Activated CD8-positive, alpha-beta T cell treated with anti-CD3 and anti-CD28 coated beads for 36 hours (primary cell): Measurements from ENCODE around the gene DDIAS. TPM values are rescaled to one million over a fixed set of nuclear protein-coding genes. Genes with fewer than 3 reads are reported as not detected.

Experiments used
- ATAC-seq: fragments of 200-7000 bp; cut with Tn5 transposase; one replicate; pipeline ENCODE4 v1.10.0; 2021; ENCODE audit warnings: mild to moderate bottlenecking, moderate library complexity
- CTCF ChIA-PET: fragments of 350-600 bp; sonication (Branson Sonifier 250); formaldehyde crosslinking; loops from one replicate; lab custom pipeline; 2021; ENCODE audit warnings: antibody characterized with exemption; lab: Charles Lee
- POLR2A ChIA-PET: fragments of 350-600 bp; sonication (Branson Sonifier 250); formaldehyde crosslinking; loops from one replicate; lab custom pipeline; 2021; ENCODE audit warnings: antibody characterized with exemption; lab: Charles Lee
- DNase-seq: peaks from one replicate; pipeline ENCODE4 v3.0.0-alpha.2; 2020
- H3K27ac Mint-ChIP-seq: one replicate; pipeline ENCODE4 v1.8.0; 2021; ENCODE audit warnings: mild to moderate bottlenecking, mixed read lengths
- H3K27me3 Mint-ChIP-seq: one replicate; pipeline ENCODE4 v1.8.0; 2021; ENCODE audit warnings: mixed read lengths
- H3K36me3 Mint-ChIP-seq: one replicate; pipeline ENCODE4 v1.8.0; 2021; ENCODE audit warnings: low read depth, mixed read lengths
- H3K4me1 Mint-ChIP-seq: one replicate; pipeline ENCODE4 v1.8.0; 2021; ENCODE audit warnings: low read depth, mixed read lengths
- H3K4me3 Mint-ChIP-seq: one replicate; pipeline ENCODE4 v1.8.0; 2021; ENCODE audit warnings: mild to moderate bottlenecking, moderate library complexity, mixed read lengths
- H3K9me3 Mint-ChIP-seq: one replicate; pipeline ENCODE4 v1.8.0; 2021; ENCODE audit warnings: mixed read lengths
- CTCF ChIP-seq: fragments of 200-600 bp; IDR thresholded peaks from one replicate; pipeline ENCODE4 v1.8.0; 2022; ENCODE audit warnings: antibody characterized with exemption, mild to moderate bottlenecking
- intact Hi-C: fragments of 100-400 bp; cut with micrococcal nuclease; formaldehyde crosslinking; loops from one replicate; pipeline ENCODE4 v1.10.0; 2022
- total RNA-seq, 2 experiments: library from RNA; stranded (reverse); gene quantifications; one replicate each; pipeline ENCODE4 v1.2.3, GENCODE V29; 2021

DDIAS gene
- total RNA-seq, 2 experiments from 2014 or later: 19.5 to 22.3 TPM

- DNase-seq: peak; percentile 31
- Mint-ChIP-seq H3K9me3 (no peaks in the 10 kb centered on the region), H3K4me3 (peak overlapping the region; percentile 4), H3K27me3 (no peaks in the 10 kb centered on the region), H3K36me3 (peaks cover 17% of the 10 kb centered on the region), H3K4me1 (peaks cover 46% of the 10 kb centered on the region), H3K27ac (peak overlapping the region; percentile 59)
- TF ChIP-seq CTCF: no peak
- intact Hi-C loops: no loop called here
- ATAC-seq: peak; percentile 81
- CTCF ChIA-PET: interaction anchor here (0.9 kb wide), 1 partner anchor 9 kb away, joined by 4 read pairs; no protein-coding TSS in a partner anchor
- POLR2A ChIA-PET: no interaction called here
Observed at GRCh38 chr11:82978422-82979099, 77.0 kb downstream of the DDIAS start.

- no peaks in the 10 kb centered on the region for H3K9me3 Mint-ChIP-seq
- DNase-seq (no peak), ATAC-seq (no peak)
- peaks cover 47% of the 10 kb centered on the region for H3K4me1 Mint-ChIP-seq
- no peak overlapping the region for H3K4me3 Mint-ChIP-seq
- H3K27ac Mint-ChIP-seq: peak overlapping the region; percentile 22
- ChIA-PET POLR2A (interaction anchor here (0.7 to 1.4 kb wide), 5 partner anchors 11 to 78 kb away, joined by 3 to 4 read pairs (median 3); partner anchors contain the start of gene DDIAS), CTCF (no interaction called here)
- intact Hi-C loops: no loop called here
- TF ChIP-seq CTCF: no peak
- H3K36me3 Mint-ChIP-seq: peaks cover 26% of the 10 kb centered on the region
- H3K27me3 Mint-ChIP-seq: no peaks in the 10 kb centered on the region
Observed at GRCh38 chr11:82979824-82980223, 78.3 kb downstream of the DDIAS start.

- ChIA-PET CTCF (interaction anchor here (1.0 to 1.4 kb wide), 3 partner anchors 12 to 27 kb away, joined by 3 to 5 read pairs (median 4); no protein-coding TSS in a partner anchor), POLR2A (interaction anchor here (0.8 to 1.4 kb wide), 4 partner anchors 10 to 79 kb away, joined by 3 to 4 read pairs (median 4); partner anchors contain the start of gene DDIAS)
- Mint-ChIP-seq H3K4me3 (no peak overlapping the region), H3K27me3 (no peaks in the 10 kb centered on the region), H3K9me3 (no peaks in the 10 kb centered on the region), H3K27ac (peak overlapping the region; percentile 34), H3K4me1 (peaks cover 47% of the 10 kb centered on the region), H3K36me3 (peaks cover 28% of the 10 kb centered on the region)
- intact Hi-C loops: no loop called here
- ATAC-seq (peak; percentile 72), DNase-seq (no peak)
- no peak for TF ChIP-seq CTCF
Observed at GRCh38 chr11:82980292-82980691, 78.8 kb downstream of the DDIAS start.

- H3K36me3 Mint-ChIP-seq: peaks cover 29% of the 10 kb centered on the region
- peaks cover 47% of the 10 kb centered on the region for H3K4me1 Mint-ChIP-seq
- ATAC-seq (no peak), DNase-seq (no peak)
- TF ChIP-seq CTCF: no peak
- intact Hi-C loops: no loop called here
- ChIA-PET POLR2A (interaction anchor here (1.3 to 1.4 kb wide), 3 partner anchors 16 to 91 kb away, joined by 3 to 4 read pairs (median 4); partner anchors contain the start of genes DDIAS and RAB30), CTCF (interaction anchor here (1.0 to 1.4 kb wide), 3 partner anchors 11 to 26 kb away, joined by 3 to 5 read pairs (median 4); no protein-coding TSS in a partner anchor)
- H3K27me3 Mint-ChIP-seq: no peaks in the 10 kb centered on the region
- H3K27ac Mint-ChIP-seq: no peak overlapping the region
- H3K9me3 Mint-ChIP-seq: no peaks in the 10 kb centered on the region
- no peak overlapping the region for H3K4me3 Mint-ChIP-seq
Observed at GRCh38 chr11:82980947-82981346, 79.4 kb downstream of the DDIAS start.

- Mint-ChIP-seq H3K36me3 (peaks cover 30% of the 10 kb centered on the region), H3K27me3 (no peaks in the 10 kb centered on the region), H3K4me3 (no peak overlapping the region), H3K4me1 (peaks cover 47% of the 10 kb centered on the region), H3K9me3 (no peaks in the 10 kb centered on the region), H3K27ac (peak overlapping the region; percentile 52)
- POLR2A ChIA-PET: interaction anchor here (1.3 to 1.4 kb wide), 2 partner anchors 18 to 90 kb away, joined by 3 to 4 read pairs; partner anchors contain the start of gene RAB30
- CTCF ChIA-PET: interaction anchor here (0.8 to 1.5 kb wide), 3 partner anchors 10 to 23 kb away, joined by 3 to 5 read pairs (median 3); no protein-coding TSS in a partner anchor
- DNase-seq (no peak), ATAC-seq (no peak)
- intact Hi-C loops: no loop called here
- TF ChIP-seq CTCF: no peak
Observed at GRCh38 chr11:82981852-82982251, 80.3 kb downstream of the DDIAS start.
